ENCODE measurements around the gene CC2D1A. TPM values are rescaled to one million over a fixed set of nuclear protein-coding genes. Genes with fewer than 3 reads are reported as not detected.
A peak's percentile ranks its signal among the peaks of the same experiment; 100 is the strongest.

The CC2D1A gene
- total and polyA plus RNA-seq, 2 donors from 2014 or later = 28.8 to 36.9 TPM

GRCh38 chr19:13870873-13871272 lies 35.1 kb upstream of the CC2D1A start:
- Histone ChIP-seq H3K4me3 (ENCODE audit: low read length in 3 of 3) (no peak overlapping the region), H3K36me3 (ENCODE audit: control insufficient read depth in 2 of 3, insufficient read depth in 3 of 3, low read length in 3 of 3) (no peaks in the 10 kb centered on the region), H3K9me3 (ENCODE audit: control insufficient read depth in 2 of 3, insufficient read depth in 1 of 3, low read length in 3 of 3) (no peaks in the 10 kb centered on the region), H3K4me1 (ENCODE audit: control insufficient read depth in 2 of 3, insufficient read depth in 2 of 3, low read depth in 1 of 3, low read length in 3 of 3) (peaks cover 0 to 7% (median 0%) of the 10 kb centered on the region in 3 donors), H3K27me3 (ENCODE audit: control insufficient read depth, insufficient read depth, low read length) (no peaks in the 10 kb centered on the region), H3K9ac (ENCODE audit: low read length in 3 of 3) (no peak overlapping the region), H3K27ac (ENCODE audit: low read depth in 2 of 2, low read length in 2 of 2) (no peak overlapping the region)
- no peak for TF ChIP-seq CTCF (IDR thresholded peaks at IDR 0.05; ENCODE audit: borderline replicate concordance, extremely low read depth, insufficient read depth)
- intact Hi-C loops (cut with DNase I) = no loop called here
- DNase-seq = no peak
- FAIRE-seq = no peak

- Histone ChIP-seq H3K36me3 (ENCODE audit: control insufficient read depth in 2 of 3, insufficient read depth in 3 of 3, low read length in 3 of 3) (no peaks in the 10 kb centered on the region), H3K9me3 (ENCODE audit: control insufficient read depth in 2 of 3, insufficient read depth in 1 of 3, low read length in 3 of 3) (no peaks in the 10 kb centered on the region), H3K27me3 (ENCODE audit: control insufficient read depth, insufficient read depth, low read length) (no peaks in the 10 kb centered on the region), H3K4me1 (ENCODE audit: control insufficient read depth in 2 of 3, insufficient read depth in 2 of 3, low read depth in 1 of 3, low read length in 3 of 3) (no peaks in the 10 kb centered on the region), H3K9ac (ENCODE audit: low read length in 3 of 3) (no peak overlapping the region), H3K4me3 (ENCODE audit: low read length in 3 of 3) (no peak overlapping the region), H3K27ac (ENCODE audit: low read depth in 2 of 2, low read length in 2 of 2) (no peak overlapping the region)
- no peak for TF ChIP-seq CTCF (IDR thresholded peaks at IDR 0.05; ENCODE audit: borderline replicate concordance, extremely low read depth, insufficient read depth)
- intact Hi-C loops (cut with DNase I) = no loop called here
- DNase-seq = no peak
- no peak for FAIRE-seq
Measured at GRCh38 chr19:13872339-13872694, 33.7 kb upstream of the CC2D1A start.

- DNase-seq (peak; percentile 51 to 83 (median 78)), FAIRE-seq (no peak)
- Histone ChIP-seq H3K9ac (ENCODE audit: low read length in 3 of 3) (no peak overlapping the region), H3K4me1 (ENCODE audit: control insufficient read depth in 2 of 3, insufficient read depth in 2 of 3, low read depth in 1 of 3, low read length in 3 of 3) (no peaks in the 10 kb centered on the region), H3K27me3 (ENCODE audit: control insufficient read depth, insufficient read depth, low read length) (no peaks in the 10 kb centered on the region), H3K36me3 (ENCODE audit: control insufficient read depth in 2 of 3, insufficient read depth in 3 of 3, low read length in 3 of 3) (no peaks in the 10 kb centered on the region), H3K9me3 (ENCODE audit: control insufficient read depth in 2 of 3, insufficient read depth in 1 of 3, low read length in 3 of 3) (no peaks in the 10 kb centered on the region), H3K27ac (ENCODE audit: low read depth in 2 of 2, low read length in 2 of 2) (no peak overlapping the region), H3K4me3 (ENCODE audit: low read length in 3 of 3) (no peak overlapping the region)
- intact Hi-C loops (cut with DNase I) = no loop called here
- TF ChIP-seq CTCF (IDR thresholded peaks at IDR 0.05; ENCODE audit: borderline replicate concordance, extremely low read depth, insufficient read depth) = no peak
Measured at GRCh38 chr19:13872695-13873389, 33.2 kb upstream of the CC2D1A start.

All from kidney (tissue), 14 donors.